Rectal smooth muscle tissue (tissue), 1 donor: ENCODE measurements around the gene CTDP1.
"Not testable (repeated sequence)": the region's sequence is repeated elsewhere in the genome, so short reads cannot be mapped to it uniquely, and the experiment has no call there.

Source experiments
- H3K27ac ChIP-seq: one replicate; pipeline ENCODE4 v1.7.0; 2013; ENCODE audit warnings: low read depth, low read length, inconsistent platforms
- H3K27me3 ChIP-seq: one replicate; pipeline ENCODE4 v1.7.0; 2013; ENCODE audit warnings: low read length; ENCODE audit not compliant: control insufficient read depth, insufficient read depth
- H3K36me3 ChIP-seq: one replicate; pipeline ENCODE4 v1.7.0; 2013; ENCODE audit warnings: low read length; ENCODE audit not compliant: control insufficient read depth, insufficient read depth
- H3K4me1 ChIP-seq: one replicate; pipeline ENCODE4 v1.7.0; 2013; ENCODE audit warnings: low read length; ENCODE audit not compliant: control insufficient read depth, insufficient read depth
- H3K4me3 ChIP-seq: one replicate; pipeline ENCODE4 v1.7.0; 2013; ENCODE audit warnings: low read length
- H3K9ac ChIP-seq: one replicate; pipeline ENCODE4 v1.7.0; 2013; ENCODE audit warnings: low read length

The CTDP1 gene

GRCh38 chr18:79714531-79715240 lies 35.1 kb downstream of the CTDP1 start:
- no peak overlapping the region for H3K9ac ChIP-seq
- H3K4me3 ChIP-seq, result no peak overlapping the region
- H3K36me3 ChIP-seq, result peaks cover 31% of the 10 kb centered on the region
- H3K27ac ChIP-seq, result no peak overlapping the region
- no peaks in the 10 kb centered on the region for H3K4me1 ChIP-seq
- no peaks in the 10 kb centered on the region for H3K27me3 ChIP-seq

- Histone ChIP-seq H3K36me3 (peaks cover 33% of the 10 kb centered on the region), H3K4me1 (no peaks in the 10 kb centered on the region), H3K4me3 (no peak overlapping the region), H3K27ac (no peak overlapping the region), H3K9ac (no peak overlapping the region), H3K27me3 (no peaks in the 10 kb centered on the region)
Measured at GRCh38 chr18:79715280-79715679, 35.7 kb downstream of the CTDP1 start.

DNA sequence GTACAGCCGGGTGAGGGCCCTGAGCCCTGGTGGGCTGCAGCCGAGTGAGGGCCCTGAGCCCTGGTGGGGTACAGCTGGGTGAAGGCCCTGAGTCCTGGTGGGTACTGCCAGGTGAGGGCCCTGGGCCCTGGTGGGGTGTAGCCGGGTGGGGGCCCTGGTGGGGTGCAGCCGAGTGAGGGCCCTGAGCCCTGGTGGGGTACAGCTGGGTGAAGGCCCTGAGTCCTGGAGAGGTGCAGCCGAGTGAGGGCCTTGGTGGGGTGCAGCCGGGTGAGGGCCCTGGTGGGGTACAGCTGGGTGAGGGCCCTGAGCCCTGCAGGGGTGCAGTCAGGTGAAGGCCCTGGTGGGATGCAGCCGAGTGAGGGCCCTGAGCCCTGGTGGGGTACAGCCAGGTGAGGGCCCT lies 37.5 kb downstream of the CTDP1 start:
- Histone ChIP-seq H3K4me1 (no peaks in the 10 kb centered on the region), H3K36me3 (peaks cover 35% of the 10 kb centered on the region), H3K9ac (no peak overlapping the region), H3K4me3 (no peak overlapping the region), H3K27me3 (no peaks in the 10 kb centered on the region), H3K27ac (no peak overlapping the region)

GRCh38 chr18:79717555-79718074 lies 38.0 kb downstream of the CTDP1 start:
- no peak overlapping the region for H3K9ac ChIP-seq
- H3K27ac ChIP-seq, result no peak overlapping the region
- no peak overlapping the region for H3K4me3 ChIP-seq
- H3K27me3 ChIP-seq, result no peaks in the 10 kb centered on the region
- peaks cover 37% of the 10 kb centered on the region for H3K36me3 ChIP-seq
- H3K4me1 ChIP-seq, result no peaks in the 10 kb centered on the region

DNA sequence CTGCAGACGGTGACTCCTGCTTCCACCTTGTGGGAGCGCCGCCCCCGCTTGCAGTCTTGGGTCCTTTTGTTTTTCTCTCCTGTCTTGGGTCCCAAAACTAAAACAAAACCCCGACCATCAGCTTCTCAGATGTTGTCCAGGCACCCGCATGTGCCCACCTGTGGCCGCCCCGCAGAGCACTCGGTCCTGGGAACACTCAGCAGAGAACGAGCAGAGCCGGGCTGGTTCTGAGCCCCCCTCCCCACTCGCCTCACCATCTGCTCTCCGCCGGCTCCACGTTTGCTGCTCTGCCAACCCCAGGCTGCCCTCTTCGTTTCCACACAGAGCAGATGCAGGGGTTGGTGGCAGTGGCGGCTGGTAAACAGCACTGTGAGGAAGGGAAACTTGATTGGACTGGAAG lies 38.5 kb downstream of the CTDP1 start:
- Histone ChIP-seq H3K4me1 (no peaks in the 10 kb centered on the region), H3K27ac (no peak overlapping the region), H3K36me3 (peaks cover 40% of the 10 kb centered on the region), H3K9ac (no peak overlapping the region), H3K27me3 (no peaks in the 10 kb centered on the region), H3K4me3 (no peak overlapping the region)

DNA sequence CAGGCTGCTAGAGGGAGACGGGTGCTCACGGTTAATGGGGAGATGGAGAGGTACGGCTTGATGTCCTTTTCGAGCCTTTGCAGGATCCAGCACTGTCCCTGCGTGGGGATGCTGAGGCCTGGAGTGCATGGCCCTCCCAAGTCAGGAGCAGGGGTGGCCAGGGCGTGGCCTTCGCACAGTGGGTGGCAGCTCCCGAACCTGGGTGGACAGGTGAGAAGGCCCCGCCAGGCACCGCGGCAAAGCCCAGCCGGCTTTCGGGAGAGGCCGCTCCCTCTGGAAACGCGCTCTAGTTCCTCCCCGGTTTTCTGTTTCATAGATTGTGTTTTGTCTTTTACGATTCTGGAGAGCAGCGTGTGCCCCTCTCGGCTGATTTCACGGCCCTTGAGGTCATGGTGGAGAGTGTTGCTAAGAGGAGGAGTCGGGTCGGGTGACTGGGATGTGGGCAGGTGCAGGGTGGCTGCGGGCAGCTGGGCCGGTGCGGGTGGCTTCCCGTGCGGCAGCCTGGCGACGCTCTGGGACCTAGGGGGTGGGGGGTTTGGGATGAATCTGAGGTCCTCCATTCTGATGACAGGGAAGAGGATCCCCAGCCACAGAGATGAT lies 39.4 kb downstream of the CTDP1 start:
- Histone ChIP-seq H3K4me1 (no peaks in the 10 kb centered on the region), H3K4me3 (no peak overlapping the region), H3K9ac (no peak overlapping the region), H3K27ac (no peak overlapping the region), H3K27me3 (no peaks in the 10 kb centered on the region), H3K36me3 (peaks cover 37% of the 10 kb centered on the region)

- H3K27me3 ChIP-seq, H3K27ac ChIP-seq, H3K9ac ChIP-seq, H3K4me1 ChIP-seq, H3K4me3 ChIP-seq: not testable (repeated sequence)
- H3K36me3 ChIP-seq, result peaks cover 36% of the 10 kb centered on the region
Measured at GRCh38 chr18:79719478-79720358, 40.1 kb downstream of the CTDP1 start.

- no peak overlapping the region for H3K9ac ChIP-seq
- H3K27me3 ChIP-seq, result no peaks in the 10 kb centered on the region
- H3K4me3 ChIP-seq, result no peak overlapping the region
- no peaks in the 10 kb centered on the region for H3K4me1 ChIP-seq
- peaks cover 29% of the 10 kb centered on the region for H3K36me3 ChIP-seq
- no peak overlapping the region for H3K27ac ChIP-seq
Measured at GRCh38 chr18:79720359-79720733, 40.7 kb downstream of the CTDP1 start.

DNA sequence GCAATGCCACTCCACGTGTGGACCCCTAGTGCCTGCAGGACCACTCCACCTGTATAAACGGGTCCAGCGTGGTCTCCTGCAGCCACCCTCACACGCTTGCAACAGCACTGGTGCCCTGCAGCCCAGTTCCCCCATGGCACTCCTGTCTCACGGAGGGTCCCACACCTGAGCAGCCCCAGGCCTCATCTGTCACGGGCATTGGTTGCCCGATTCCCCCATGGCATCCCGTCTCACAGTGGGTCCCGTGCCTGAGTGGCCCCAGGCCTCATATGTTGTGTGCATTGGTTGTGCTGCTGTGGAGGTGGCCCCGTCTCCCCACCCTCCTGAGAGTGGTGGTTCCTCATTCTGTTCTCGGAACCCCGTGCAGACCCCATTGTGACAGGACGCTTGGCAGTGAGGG lies 43.4 kb downstream of the CTDP1 start:
- H3K9ac ChIP-seq, result no peak overlapping the region
- H3K36me3 ChIP-seq, result peaks cover 17% of the 10 kb centered on the region
- H3K4me3 ChIP-seq, result no peak overlapping the region
- no peak overlapping the region for H3K27ac ChIP-seq
- no peaks in the 10 kb centered on the region for H3K4me1 ChIP-seq
- no peaks in the 10 kb centered on the region for H3K27me3 ChIP-seq

DNA sequence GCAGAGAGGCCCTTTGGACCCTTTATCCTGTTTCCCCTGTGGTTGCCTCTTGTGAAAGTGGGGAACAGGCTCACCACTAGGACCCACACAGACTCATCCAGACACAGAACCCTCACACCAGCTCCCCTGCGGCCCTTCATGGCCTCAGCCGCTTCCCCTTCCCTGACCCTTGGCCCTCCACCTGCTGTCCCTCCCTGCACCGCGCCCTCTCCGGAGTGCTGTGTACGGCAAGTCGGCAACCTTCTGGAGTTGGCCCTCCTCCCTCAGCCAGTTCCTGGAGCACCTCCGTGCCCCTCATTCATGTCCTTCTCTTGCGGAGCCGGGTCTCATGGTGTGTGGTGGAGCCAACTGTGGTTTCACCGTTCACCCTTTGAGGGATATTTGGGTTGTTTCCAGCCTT lies 44.0 kb downstream of the CTDP1 start:
- Histone ChIP-seq H3K27ac (no peak overlapping the region), H3K9ac (no peak overlapping the region), H3K4me1 (no peaks in the 10 kb centered on the region), H3K36me3 (peaks cover 19% of the 10 kb centered on the region), H3K4me3 (no peak overlapping the region), H3K27me3 (no peaks in the 10 kb centered on the region)

GRCh38 chr18:79724299-79725080 lies 44.9 kb downstream of the CTDP1 start:
- no peak overlapping the region for H3K27ac ChIP-seq
- no peak overlapping the region for H3K4me3 ChIP-seq
- peaks cover 23% of the 10 kb centered on the region for H3K36me3 ChIP-seq
- no peaks in the 10 kb centered on the region for H3K27me3 ChIP-seq
- no peak overlapping the region for H3K9ac ChIP-seq
- H3K4me1 ChIP-seq, result no peaks in the 10 kb centered on the region

GRCh38 chr18:79725486-79725885 lies 45.9 kb downstream of the CTDP1 start:
- Histone ChIP-seq H3K4me1 (no peaks in the 10 kb centered on the region), H3K27me3 (no peaks in the 10 kb centered on the region), H3K36me3 (peaks cover 21% of the 10 kb centered on the region), H3K9ac (no peak overlapping the region), H3K4me3 (no peak overlapping the region), H3K27ac (no peak overlapping the region)
